Measurements from ENCODE around the gene FBXL22.
A peak's percentile ranks its signal among the peaks of the same experiment; 100 is the strongest.
"Not testable (repeated sequence)": the region's sequence is repeated elsewhere in the genome, so short reads cannot be mapped to it uniquely, and the experiment has no call there.

FBXL22 gene

GRCh38 chr15:63595065-63595464 is 2.1 kb upstream of the FBXL22 start:
- DNase-seq: no peak

GRCh38 chr15:63595688-63596087 is 1.5 kb upstream of the FBXL22 start:
- no peak for DNase-seq

GRCh38 chr15:63596676-63597037 is 530 bp upstream of the FBXL22 start:
- DNase-seq: no peak

- no peak for DNase-seq
Observed at GRCh38 chr15:63597821-63598220, 634 bp downstream of the FBXL22 start.

GRCh38 chr15:63598473-63599400 is 1.6 kb downstream of the FBXL22 start:
- no peak for DNase-seq

GRCh38 chr15:63599401-63600000 is 2.3 kb downstream of the FBXL22 start:
- no peak for DNase-seq

GRCh38 chr15:63600001-63600615 is 2.9 kb downstream of the FBXL22 start:
- no peak for DNase-seq

- no peak for DNase-seq
Observed at GRCh38 chr15:63600616-63601025, 3.4 kb downstream of the FBXL22 start.

- no peak for DNase-seq
Observed at GRCh38 chr15:63601026-63601703, 4.0 kb downstream of the FBXL22 start.

GRCh38 chr15:63601704-63602185 is 4.6 kb downstream of the FBXL22 start:
- no peak for DNase-seq

GRCh38 chr15:63602595-63602994 is 5.4 kb downstream of the FBXL22 start:
- no peak for DNase-seq

GRCh38 chr15:63603516-63603915 is 6.3 kb downstream of the FBXL22 start:
- no peak for DNase-seq

- no peak for DNase-seq
Observed at GRCh38 chr15:63604281-63604680, 7.1 kb downstream of the FBXL22 start.

- DNase-seq: no peak
Observed at GRCh38 chr15:63605036-63605435, 7.8 kb downstream of the FBXL22 start.

GRCh38 chr15:63605816-63606215 is 8.6 kb downstream of the FBXL22 start:
- no peak for DNase-seq

GRCh38 chr15:63606308-63606707 is 9.1 kb downstream of the FBXL22 start:
- no peak for DNase-seq

- no peak for DNase-seq
Observed at GRCh38 chr15:63608989-63609388, 11.8 kb downstream of the FBXL22 start.

GRCh38 chr15:63609448-63609847 is 12.3 kb downstream of the FBXL22 start:
- no peak for DNase-seq

- peak; percentile 84 for DNase-seq
Observed at GRCh38 chr15:63610209-63610841, 13.1 kb downstream of the FBXL22 start.

- DNase-seq: no peak
Observed at GRCh38 chr15:63611177-63611576, 14.0 kb downstream of the FBXL22 start.

GRCh38 chr15:63612300-63612699 is 15.1 kb downstream of the FBXL22 start:
- DNase-seq: no peak

- no peak for DNase-seq
Observed at GRCh38 chr15:63615935-63616334, 18.7 kb downstream of the FBXL22 start.

GRCh38 chr15:63617147-63617546 is 20.0 kb downstream of the FBXL22 start:
- not testable (repeated sequence) for DNase-seq
